ENCODE data around the gene RPA1. TPM values are rescaled to one million over a fixed set of nuclear protein-coding genes. Genes with fewer than 3 reads are reported as not detected.

RPA1 gene
- total and polyA plus RNA-seq, 9 of the 15 experiments (the other 6 are each of a cell fraction or from before 2014, with no cell fraction given), result 25.2 to 125 (median 47.4) TPM

GRCh38 chr17:1797323-1797722, 32.5 kb upstream of the RPA1 start (continued):
- peak; percentile 44; the same call in 1 of the 2 replicates for TF ChIP-seq TEAD4 (IDR thresholded peaks at IDR 0.05; ENCODE audit: low read length)
- TF ChIP-seq TEAD4 (CRISPR knock-in tag; IDR thresholded peaks at IDR 0.05; ENCODE audit: borderline replicate concordance), result no peak
- TF ChIP-seq GMEB1 (CRISPR knock-in tag; IDR thresholded peaks at IDR 0.05), result no peak
- no peak for TF ChIP-seq JUND (IDR thresholded peaks at IDR 0.05; ENCODE audit: borderline replicate concordance, low read depth, low read length)
- TF ChIP-seq JUND (tag; IDR thresholded peaks at IDR 0.05; ENCODE audit: borderline replicate concordance, low read depth, low read length), result no peak
- TF ChIP-seq HDAC1 (IDR thresholded peaks at IDR 0.05), result no peak
- TF ChIP-seq TFAP4 (CRISPR knock-in tag; IDR thresholded peaks at IDR 0.05; ENCODE audit: borderline replicate concordance), result peak; percentile 29; the same call in 1 of the 2 replicates
- TF ChIP-seq PHF20 (IDR thresholded peaks at IDR 0.05; ENCODE audit: partially characterized antibody), result no peak
- TF ChIP-seq ZBTB33 (CRISPR knock-in tag; IDR thresholded peaks at IDR 0.05), result no peak
- TF ChIP-seq ZNF592 (IDR thresholded peaks at IDR 0.05), result no peak
- no peak for TF ChIP-seq ERF (CRISPR knock-in tag; IDR thresholded peaks at IDR 0.05)
- TF ChIP-seq XRCC3 (IDR thresholded peaks at IDR 0.05), result no peak
- peak; percentile 43; the same call in 1 of the 2 replicates for TF ChIP-seq TAL1 (IDR thresholded peaks at IDR 0.05)
- no peak for TF ChIP-seq RBM14 (IDR thresholded peaks at IDR 0.05; ENCODE audit: borderline replicate concordance, insufficient read depth, low read depth, low read length)
- TF ChIP-seq ZNF143 (CRISPR knock-in tag; IDR thresholded peaks at IDR 0.05), result no peak
- no peak for TF ChIP-seq RB1 (IDR thresholded peaks at IDR 0.05; ENCODE audit: low read depth)
- TF ChIP-seq HOXB6 (CRISPR knock-in tag; IDR thresholded peaks at IDR 0.05; ENCODE audit: borderline replicate concordance), result no peak
- TF ChIP-seq CBX5 (IDR thresholded peaks at IDR 0.05; ENCODE audit: borderline replicate concordance, low read depth), result no peak
- TF ChIP-seq HEY1 (CRISPR knock-in tag; IDR thresholded peaks at IDR 0.05; ENCODE audit: borderline replicate concordance), result no peak
- 0 out of 2 replicates have a peak, but pooled peaks have one; percentile 16 for TF ChIP-seq LEF1 (IDR thresholded peaks at IDR 0.05)
- no peak for TF ChIP-seq RBM34 (IDR thresholded peaks at IDR 0.05; ENCODE audit: borderline replicate concordance, insufficient read depth, low read length)
- no peak for TF ChIP-seq ARID2 (IDR thresholded peaks at IDR 0.05)
